Keratinocyte (primary cell): Measurements from ENCODE around the gene OR1N2. TPM values are rescaled to one million over a fixed set of nuclear protein-coding genes. Genes with fewer than 3 reads are reported as not detected.

Experiments
- DNase-seq: peaks from one replicate; pipeline ENCODE4 v3.0.0-alpha.2; 2011; ENCODE audit warnings: low read depth, missing footprints, low spot score
- FAIRE-seq: peaks from 2 replicates; lab custom pipeline; 2011; peaks lifted over from hg19 to GRCh38; lab: Jason Lieb, UNC
- H2AFZ ChIP-seq: 2 replicates; pipeline ENCODE4 v1.6.0; 2012; ENCODE audit warnings: low read length, control low read depth, inconsistent platforms; ENCODE audit not compliant: control insufficient read depth
- H3K27ac ChIP-seq: 2 replicates; pipeline ENCODE4 v1.5.1; 2011; ENCODE audit warnings: low read length; ENCODE audit not compliant: control insufficient read depth, insufficient read depth
- H3K27me3 ChIP-seq: 3 replicates; pipeline ENCODE4 v1.6.0; 2011; ENCODE audit warnings: low read length; ENCODE audit not compliant: control insufficient read depth, insufficient read depth; ENCODE audit errors: extremely low read depth
- H3K36me3 ChIP-seq, 2 experiments: 2 replicates in 1 of 2; 3 replicates in 1 of 2; pipeline ENCODE4 v1.5.1; 2011; ENCODE audit warnings: low read length in 2 of 2, mild to moderate bottlenecking in 1 of 2; ENCODE audit not compliant: control insufficient read depth in 2 of 2, insufficient read depth in 2 of 2; ENCODE audit errors: extremely low read depth in 1 of 2
- H3K4me1 ChIP-seq: 3 replicates; pipeline ENCODE4 v1.5.1; 2011; ENCODE audit warnings: low read length; ENCODE audit not compliant: control insufficient read depth, insufficient read depth; ENCODE audit errors: extremely low read depth
- H3K4me2 ChIP-seq: 3 replicates; pipeline ENCODE4 v1.6.0; 2011; ENCODE audit warnings: low read depth, low read length; ENCODE audit not compliant: control insufficient read depth, insufficient read depth; ENCODE audit errors: extremely low read depth
- H3K4me3 ChIP-seq, 3 experiments: fragments of 200-600 bp in 1 of 3; sonication (generic) in 1 of 3; 2 replicates in 2 of 3; 3 replicates in 1 of 3; pipeline ENCODE4 v1.5.1; 2011 to 2016; ENCODE audit warnings: low read length in 3 of 3, mild to moderate bottlenecking in 3 of 3, control low read depth in 2 of 3, inconsistent platforms in 1 of 3, low read depth in 1 of 3, mixed read lengths in 1 of 3, mixed run types in 1 of 3, moderate library complexity in 1 of 3; ENCODE audit not compliant: control insufficient read depth in 2 of 3, insufficient read depth in 2 of 3; ENCODE audit errors: extremely low read depth in 1 of 3
- H3K79me2 ChIP-seq: 2 replicates; pipeline ENCODE4 v1.6.0; 2012; ENCODE audit warnings: low read length; ENCODE audit not compliant: control insufficient read depth, insufficient read depth
- H3K9ac ChIP-seq: 3 replicates; pipeline ENCODE4 v1.6.0; 2011; ENCODE audit warnings: low read length; ENCODE audit not compliant: control insufficient read depth, insufficient read depth; ENCODE audit errors: extremely low read depth
- H3K9me1 ChIP-seq: 3 replicates; pipeline ENCODE4 v1.6.0; 2011; ENCODE audit warnings: low read length; ENCODE audit not compliant: control insufficient read depth, insufficient read depth; ENCODE audit errors: extremely low read depth
- H3K9me3 ChIP-seq: 2 replicates; pipeline ENCODE4 v1.5.1; 2012; ENCODE audit warnings: low read depth, low read length; ENCODE audit not compliant: control insufficient read depth
- H4K20me1 ChIP-seq: 3 replicates; pipeline ENCODE4 v1.6.0; 2011; ENCODE audit warnings: low read length; ENCODE audit not compliant: control insufficient read depth, insufficient read depth; ENCODE audit errors: extremely low read depth
- EZH2 ChIP-seq: IDR thresholded peaks from one replicate; pipeline ENCODE4 v1.6.1; 2012; ENCODE audit warnings: inconsistent platforms, mild to moderate bottlenecking, low read length, moderate library complexity
- dilution Hi-C: fragments of 300-500 bp; cut with MboI; formaldehyde crosslinking; loops from one replicate; pipeline ENCODE4 v1.7.0; 2020; ENCODE audit warnings: low sequenced_read_pairs; ENCODE audit not compliant: extremely low pct_ligation_motif_present
- polyA plus RNA-seq, 5 experiments: library from polyadenylated mRNA; depleted of rRNA in 3 of 5; stranded (reverse) in 3 of 5; stranded (forward) in 1 of 5; unstranded in 1 of 5; fragments of >200 nt; gene quantifications; 1 replicate in 1 of 5; 2 replicates in 3 of 5; 3 replicates in 1 of 5; pipeline versions ENCODE4 v1.2.1 to v1.2.3, GENCODE V29; 2011 to 2012; ENCODE audit warnings: missing spikeins in 2 of 5, low read depth in 1 of 5, low replicate concordance in 1 of 5
- TF ChIP-seq, protein P1 (sequence below), 3 experiments: IDR thresholded peaks in 1 of 3; conservative IDR thresholded peaks in 1 of 3; optimal IDR thresholded peaks in 1 of 3; 2 replicates in 2 of 3; 3 replicates in 1 of 3; pipeline versions ENCODE3 to v1.5.1; 2011; ENCODE audit warnings: low read length in 3 of 3, mild to moderate bottlenecking in 3 of 3, moderate library complexity in 2 of 3, control low read depth in 1 of 3, inconsistent platforms in 1 of 3; ENCODE audit not compliant: insufficient read depth in 2 of 3; ENCODE audit errors: extremely low read depth in 1 of 3

OR1N2 gene
- polyA plus RNA-seq, 1 donor (not counting 4 experiments of a cell fraction or from before 2014, with no cell fraction given) = not detected

DNA sequence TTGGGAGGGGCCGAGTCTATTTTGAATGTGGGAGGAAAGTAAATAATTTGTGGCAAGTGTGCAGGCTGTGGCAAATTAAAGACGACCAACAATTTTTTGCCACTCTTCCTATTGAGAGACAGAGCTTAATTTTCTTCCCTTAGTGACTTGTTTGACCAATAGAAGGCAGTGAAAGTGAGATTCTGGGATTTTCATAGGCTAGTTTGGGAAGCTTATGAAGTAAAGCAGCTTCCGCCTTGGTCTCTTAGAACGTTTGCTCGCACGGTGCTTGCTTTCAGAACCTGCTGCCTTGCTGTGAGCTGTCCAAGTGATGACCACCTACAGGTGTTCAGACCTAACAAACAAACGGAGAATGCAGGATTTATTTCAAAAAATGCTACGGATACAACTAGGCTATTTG lies 6.7 kb upstream of the OR1N2 start:
- TF ChIP-seq, protein P1, sequence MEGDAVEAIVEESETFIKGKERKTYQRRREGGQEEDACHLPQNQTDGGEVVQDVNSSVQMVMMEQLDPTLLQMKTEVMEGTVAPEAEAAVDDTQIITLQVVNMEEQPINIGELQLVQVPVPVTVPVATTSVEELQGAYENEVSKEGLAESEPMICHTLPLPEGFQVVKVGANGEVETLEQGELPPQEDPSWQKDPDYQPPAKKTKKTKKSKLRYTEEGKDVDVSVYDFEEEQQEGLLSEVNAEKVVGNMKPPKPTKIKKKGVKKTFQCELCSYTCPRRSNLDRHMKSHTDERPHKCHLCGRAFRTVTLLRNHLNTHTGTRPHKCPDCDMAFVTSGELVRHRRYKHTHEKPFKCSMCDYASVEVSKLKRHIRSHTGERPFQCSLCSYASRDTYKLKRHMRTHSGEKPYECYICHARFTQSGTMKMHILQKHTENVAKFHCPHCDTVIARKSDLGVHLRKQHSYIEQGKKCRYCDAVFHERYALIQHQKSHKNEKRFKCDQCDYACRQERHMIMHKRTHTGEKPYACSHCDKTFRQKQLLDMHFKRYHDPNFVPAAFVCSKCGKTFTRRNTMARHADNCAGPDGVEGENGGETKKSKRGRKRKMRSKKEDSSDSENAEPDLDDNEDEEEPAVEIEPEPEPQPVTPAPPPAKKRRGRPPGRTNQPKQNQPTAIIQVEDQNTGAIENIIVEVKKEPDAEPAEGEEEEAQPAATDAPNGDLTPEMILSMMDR (optimal IDR thresholded peaks at IDR 0.05 in 1 of 3, IDR thresholded peaks at IDR 0.05 in 1 of 3, conservative IDR thresholded peaks at IDR 0.05 in 1 of 3; ENCODE audit: extremely low read depth in 1 of 3, insufficient read depth in 2 of 3, low read length in 3 of 3) = no peak
- TF ChIP-seq EZH2 = no peak
- H3K79me2 ChIP-seq = no peaks in the 10 kb centered on the region
- H3K9me1 ChIP-seq = no peaks in the 10 kb centered on the region
- H3K9ac ChIP-seq = no peak overlapping the region
- no peaks in the 10 kb centered on the region for H4K20me1 ChIP-seq
- H2AFZ ChIP-seq = no peak overlapping the region
- no peaks in the 10 kb centered on the region for H3K4me1 ChIP-seq
- H3K9me3 ChIP-seq = no peaks in the 10 kb centered on the region
- FAIRE-seq (no peak), DNase-seq (no peak)
- H3K36me3 ChIP-seq = no peaks in the 10 kb centered on the region
- no peak overlapping the region for H3K4me3 ChIP-seq
- no peak overlapping the region for H3K27ac ChIP-seq
- dilution Hi-C loops = no loop called here
- no peak overlapping the region for H3K4me2 ChIP-seq
- no peaks in the 10 kb centered on the region for H3K27me3 ChIP-seq

DNA sequence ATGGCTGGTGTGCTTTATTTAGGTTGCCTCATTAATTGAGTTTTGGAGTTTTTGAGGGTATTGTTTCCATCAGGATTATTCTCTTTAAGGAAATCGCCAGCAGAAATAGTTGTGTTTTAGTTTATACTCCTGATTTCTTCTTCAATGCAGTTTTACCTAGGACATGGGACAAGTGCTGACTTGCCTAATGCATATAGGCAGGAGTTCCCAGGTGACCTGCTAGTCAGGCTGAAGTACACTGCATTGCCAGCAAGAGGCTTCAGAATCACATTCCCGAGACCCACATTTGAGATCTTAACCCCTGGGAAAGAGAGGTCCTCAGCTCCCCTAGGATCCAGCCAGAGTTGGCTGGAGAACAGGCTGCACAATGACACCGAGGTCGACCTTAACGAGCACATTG lies 1.5 kb upstream of the OR1N2 start:
- no peaks in the 10 kb centered on the region for H3K4me1 ChIP-seq
- H3K9me1 ChIP-seq = no peaks in the 10 kb centered on the region
- no peak overlapping the region for H3K27ac ChIP-seq
- no peaks in the 10 kb centered on the region for H3K9me3 ChIP-seq
- dilution Hi-C loops = no loop called here
- H3K27me3 ChIP-seq = no peaks in the 10 kb centered on the region
- DNase-seq (no peak), FAIRE-seq (no peak)
- no peaks in the 10 kb centered on the region for H4K20me1 ChIP-seq
- H3K9ac ChIP-seq = no peak overlapping the region
- no peaks in the 10 kb centered on the region for H3K36me3 ChIP-seq
- no peak overlapping the region for H3K4me2 ChIP-seq
- H2AFZ ChIP-seq = no peak overlapping the region
- no peaks in the 10 kb centered on the region for H3K79me2 ChIP-seq
- H3K4me3 ChIP-seq = no peak overlapping the region
- no peak for TF ChIP-seq EZH2
- TF ChIP-seq, protein P1 (optimal IDR thresholded peaks at IDR 0.05 in 1 of 3, IDR thresholded peaks at IDR 0.05 in 1 of 3, conservative IDR thresholded peaks at IDR 0.05 in 1 of 3; ENCODE audit: extremely low read depth in 1 of 3, insufficient read depth in 2 of 3, low read length in 3 of 3) = peak in 1 of 3 experiments; percentile 15
